ENCODE data around the gene TCF20. TPM values are rescaled to one million over a fixed set of nuclear protein-coding genes. Genes with fewer than 3 reads are reported as not detected.

TCF20 gene
- total RNA-seq (2022; extraction: Qiagen RNA extraction) = 11.6 to 15.2 TPM (median 13.5 TPM) in 5 replicates

GRCh38 chr22:42270510-42271190 is at the start of gene TCF20:
Gene TCF20, minus strand, starts transcription at chr22:42270653. Its CDS starts 55,348 bp downstream, at chr22:42215305.

Other genes starting within 250 kb of the TCF20 start
- 5.8 to 7.7 TPM (median 7.5 TPM) in 5 replicates for gene NAGA, start 199.8 kb downstream of the TCF20 start, total RNA-seq (2022; extraction: Qiagen RNA extraction)
- gene PHETA2, start 196.4 kb downstream of the TCF20 start, total RNA-seq (2022; extraction: Qiagen RNA extraction) = not detected in 5 replicates
- gene SMDT1, start 191.0 kb downstream of the TCF20 start, total RNA-seq (2022; extraction: Qiagen RNA extraction) = 22.1 to 46.6 TPM (median 40.1 TPM) in 5 replicates
- 62.9 to 68.3 TPM (median 67.0 TPM) in 5 replicates for gene NDUFA6, start 179.9 kb downstream of the TCF20 start, total RNA-seq (2022; extraction: Qiagen RNA extraction)
- gene CYP2D6, start 139.8 kb downstream of the TCF20 start, total RNA-seq (2022; extraction: Qiagen RNA extraction) = 0.43 to 0.61 TPM (median 0.52 TPM) in 5 replicates
- 0.01 TPM in 2 of 5 replicates, not detected in the others for gene NFAM1, start 161.8 kb upstream of the TCF20 start, total RNA-seq (2022; extraction: Qiagen RNA extraction)
- 45.0 to 59.0 TPM (median 54.4 TPM) in 5 replicates for gene RRP7A, start 249.1 kb upstream of the TCF20 start, total RNA-seq (2022; extraction: Qiagen RNA extraction)

Data from A549 treated with CORT108297 at 1 μM for 4 hours (cell line).